Heart right ventricle (tissue), 16 donors: ENCODE results near the gene CYB561. TPM values are rescaled to one million over a fixed set of nuclear protein-coding genes. Genes with fewer than 3 reads are reported as not detected.

Source experiments
- ATAC-seq, 8 donors: fragments of 200-7000 bp; cut with Tn5 transposase; one replicate each; pipeline ENCODE4 v1.9.1; 2020; ENCODE audit warnings: mild to moderate bottlenecking in 8 of 8, moderate library complexity in 8 of 8, moderate number of reproducible peaks in 1 of 8
- DNase-seq, 2 donors: peaks; one replicate each; pipeline ENCODE4 v3.0.0-alpha.2; 2020
- H3K27ac ChIP-seq, 10 donors: fragments of 200-600 bp; sonication (generic) in 2 of 10; one replicate each; pipeline versions ENCODE4 v1.5.0 to v1.8.0; 2020 to 2022; ENCODE audit warnings: mild to moderate bottlenecking in 3 of 10
- H3K27me3 ChIP-seq, 7 donors: fragments of 200-600 bp; one replicate each; pipeline ENCODE4 v1.8.0; 2021 to 2022; ENCODE audit warnings: mild to moderate bottlenecking in 2 of 7
- H3K36me3 ChIP-seq, 9 donors: fragments of 200-600 bp; sonication (generic) in 1 of 9; one replicate each; pipeline versions ENCODE4 v1.5.0 to v1.8.0; 2020 to 2022; ENCODE audit warnings: mild to moderate bottlenecking in 2 of 9
- H3K4me1 ChIP-seq, 9 donors: fragments of 200-600 bp; sonication (generic) in 1 of 9; one replicate each; pipeline versions ENCODE4 v1.5.0 to v1.8.0; 2020 to 2022; ENCODE audit warnings: mild to moderate bottlenecking in 4 of 9
- H3K4me3 ChIP-seq, 10 donors: fragments of 200-600 bp; sonication (generic) in 2 of 10; one replicate each; pipeline versions ENCODE4 v1.5.0 to v1.8.0; 2020 to 2022; ENCODE audit warnings: mild to moderate bottlenecking in 7 of 10, moderate library complexity in 2 of 10
- H3K9me3 ChIP-seq, 11 donors: fragments of 200-600 bp in 10 of 11; sonication (generic) in 2 of 11; one replicate each; pipeline versions ENCODE4 v1.5.0 to v1.8.0; 2013 to 2022; ENCODE audit warnings: mild to moderate bottlenecking in 2 of 11, control low read depth in 1 of 11, moderate library complexity in 1 of 11
- CTCF ChIP-seq, 9 donors: fragments of 200-600 bp; sonication (generic) in 2 of 9; IDR thresholded peaks; one replicate each; pipeline versions ENCODE4 v1.5.0 to v1.8.0; 2021 to 2022; ENCODE audit warnings: antibody characterized with exemption in 9 of 9, mild to moderate bottlenecking in 5 of 9, moderate library complexity in 1 of 9
- WGBS, 2 donors: extraction: QIAGEN DNeasy Blood & Tissue Kit; methylation state at CpG; one replicate each; pipeline ENCODE4 v1.1.7; 2013; ENCODE audit warnings: inconsistent platforms in 1 of 2; 5-methylcytosine and 5-hydroxymethylcytosine counted together
- intact Hi-C, 10 donors: fragments of 100-400 bp; cut with DNase I; formaldehyde crosslinking; loops; one replicate each; pipeline versions ENCODE4 v1.11.1 to v1.14.2; 2022
- polyA plus RNA-seq, 2 donors: library from polyadenylated mRNA; stranded (reverse); fragments of 200-250 nt; gene quantifications; one replicate each; pipeline ENCODE4 v1.2.3, GENCODE V29; 2013
- total RNA-seq, 10 donors: library from RNA; stranded (reverse); fragmentation: NEBNext Ultra II Directional in 3 of 10; extraction: Animal tissue kit (Norgen Biotek cat#: 25700) in 3 of 10; gene quantifications; one replicate each; pipeline versions ENCODE4 v1.2.1 to v1.2.4, GENCODE V29; 2021 to 2023
- donor health status: Arrhythmogenic right ventricular cardiomyopathy.
- donor health status: ischemic (EF 13 %, LVEDD 7.1; RV severe dilation, severe dysfunction).
- donor health status: healthy with polysubstance abuse.
- donor health status: DM: no; HTN: yes; CAD: no.
- donor health status: DM: no; HTN: no; CAD: no.
- donor health status: ischemic (EF 25% LVEDD 6.9; RV normal size, moderate dysfunction).
- donor health status: ischemic (EF 25% LVEDD 5.7; RV mildly dilated, moderate dysfunction).
- donor health status: healthy.
- donor health status: DM: yes; HTN: yes; CAD: no.
- donor health status: Ischemic cardiomyopathy.
- donor health status: ischemic (EF 35%, LVEDD 5.7; RV mildly dilated, moderate dysfunction).
- donor health status: nonischemic (EF 11% LVEDD 7.7; RV severe dilation, severe dysfunction).
- donor health status: DM: yes; HTN: yes; CAD: no.
- donor health status: PGD.
- donor health status: ischemic (EF 29% LVEDD 5.4; RV normal size, mild dysfunction).
- donor health status: nonischemic (EF 23%, LVEDD 6.1; RV moderate dilation, normal function).

Gene CYB561
- total and polyA plus RNA-seq, 12 donors, result 5.5 to 22.8 (median 8.5) TPM

GRCh38 chr17:63413128-63413527 lies 33.0 kb downstream of the CYB561 start:
- peaks cover 0 to 89% (median 9%) of the 10 kb centered on the region in 9 donors for H3K36me3 ChIP-seq
- no peak for DNase-seq
- WGBS, 2 donors, result 92 to 97% methylated on average over 3 of the region's 3 CpGs

GRCh38 chr17:63412234-63412633 lies 33.9 kb downstream of the CYB561 start:
- 82 to 86% methylated on average over 6 of the region's 6 CpGs for WGBS, 2 donors
- H3K27ac ChIP-seq, result no peak overlapping the region
- no peak overlapping the region for H3K4me3 ChIP-seq
- no peaks in the 10 kb centered on the region for H3K27me3 ChIP-seq
- peaks cover 0 to 83% (median 9%) of the 10 kb centered on the region in 9 donors for H3K36me3 ChIP-seq
- intact Hi-C loops, result loop anchor here in 1 of 10 donors (10.0 kb wide), 1 partner anchor 707 kb away; no protein-coding TSS in a partner anchor
- ATAC-seq (peak in 1 of 8 donors; percentile 13), DNase-seq (no peak)
- H3K9me3 ChIP-seq, result no peaks in the 10 kb centered on the region
- no peaks in the 10 kb centered on the region for H3K4me1 ChIP-seq
- no peak for TF ChIP-seq CTCF (IDR thresholded peaks at IDR 0.05)

More at GRCh38 chr17:63413128-63413527, 33.0 kb downstream of the CYB561 start:
- H3K27me3 ChIP-seq, result no peaks in the 10 kb centered on the region
- no peak overlapping the region for H3K27ac ChIP-seq
- H3K4me3 ChIP-seq, result no peak overlapping the region
- no peak for TF ChIP-seq CTCF (IDR thresholded peaks at IDR 0.05)
- H3K4me1 ChIP-seq, result no peaks in the 10 kb centered on the region
- intact Hi-C loops, result loop anchor here in 1 of 10 donors (10.0 kb wide), 1 partner anchor 708 kb away; no protein-coding TSS in a partner anchor
- ATAC-seq, result no peak
- H3K9me3 ChIP-seq, result no peaks in the 10 kb centered on the region

- Histone ChIP-seq H3K4me1 (peaks cover 0 to 8% (median 0%) of the 10 kb centered on the region in 9 donors), H3K36me3 (peaks cover 0 to 61% (median 6%) of the 10 kb centered on the region in 9 donors), H3K4me3 (no peak overlapping the region), H3K27ac (no peak overlapping the region), H3K27me3 (no peaks in the 10 kb centered on the region), H3K9me3 (no peaks in the 10 kb centered on the region)
- WGBS, 2 donors, result 92% methylated on average over 7 of the region's 7 CpGs
- DNase-seq, result no peak
- intact Hi-C loops, result loop anchor here (2.0 to 10.0 kb wide), 12 partner anchors 325 to 736 kb away; no protein-coding TSS in a partner anchor
- no peak for TF ChIP-seq CTCF (IDR thresholded peaks at IDR 0.05)
- ATAC-seq, result no peak
Measured at GRCh38 chr17:63407741-63408330, 38.3 kb downstream of the CYB561 start.

GRCh38 chr17:63406689-63407330 lies 39.3 kb downstream of the CYB561 start:
- peak in 1 of 2 donors; percentile 85 for DNase-seq
- TF ChIP-seq CTCF (IDR thresholded peaks at IDR 0.05), result peak; percentile 79 to 93 (median 88)
- intact Hi-C loops, result loop anchor here (2.0 to 10.0 kb wide), 12 partner anchors 324 to 735 kb away; no protein-coding TSS in a partner anchor

More at GRCh38 chr17:63406689-63407330, 39.3 kb downstream of the CYB561 start:
- H3K27ac ChIP-seq, result no peak overlapping the region
- H3K4me1 ChIP-seq, result peaks cover 0 to 8% (median 0%) of the 10 kb centered on the region in 9 donors
- no peaks in the 10 kb centered on the region for H3K9me3 ChIP-seq
- H3K27me3 ChIP-seq, result no peaks in the 10 kb centered on the region
- 33 to 41% methylated on average over 4 of the region's 4 CpGs for WGBS, 2 donors
- H3K4me3 ChIP-seq, result no peak overlapping the region
- peaks cover 0 to 55% (median 4%) of the 10 kb centered on the region in 9 donors for H3K36me3 ChIP-seq
- ATAC-seq, result peak; percentile 78 to 90 (median 84)
